ENCODE data around the gene LIPE.

LIPE gene

GRCh38 chr19:42411581-42412178 is 15.5 kb downstream of the LIPE start:
- no peak for DNase-seq

GRCh38 chr19:42410371-42410770 is 16.8 kb downstream of the LIPE start:
- DNase-seq = no peak

GRCh38 chr19:42409477-42409876 is 17.7 kb downstream of the LIPE start:
- no peak for DNase-seq

GRCh38 chr19:42407816-42408175 is 19.4 kb downstream of the LIPE start:
- no peak for DNase-seq

GRCh38 chr19:42407085-42407815 is 19.9 kb downstream of the LIPE start:
- no peak for DNase-seq

GRCh38 chr19:42406111-42406510 is 21.1 kb downstream of the LIPE start:
- no peak for DNase-seq

- DNase-seq = no peak
Measured at GRCh38 chr19:42403586-42403985, 23.6 kb downstream of the LIPE start.

GRCh38 chr19:42402376-42403116 is 24.6 kb downstream of the LIPE start:
- DNase-seq = no peak

GRCh38 chr19:42401365-42402303 is 25.6 kb downstream of the LIPE start:
- peak; percentile 45 to 59 for DNase-seq

- DNase-seq = no peak
Measured at GRCh38 chr19:42400404-42400803, 26.8 kb downstream of the LIPE start.

GRCh38 chr19:42397263-42398166 is 29.7 kb downstream of the LIPE start:
- no peak for DNase-seq

GRCh38 chr19:42396381-42397262 is 30.6 kb downstream of the LIPE start:
- DNase-seq = peak; percentile 94 to 97

- DNase-seq = no peak
Measured at GRCh38 chr19:42394751-42395150, 32.4 kb downstream of the LIPE start.

GRCh38 chr19:42392165-42392564 is 35.0 kb downstream of the LIPE start:
- no peak for DNase-seq

- no peak for DNase-seq
Measured at GRCh38 chr19:42389899-42390298, 37.3 kb downstream of the LIPE start, which contains the start of gene CNFN. CNFN (minus strand) TSS chr19:42390297; CDS start chr19:42389037, 1,260 bp downstream.

GRCh38 chr19:42388851-42389489 is 38.2 kb downstream of the LIPE start:
- DNase-seq = no peak

GRCh38 chr19:42386974-42387707 is 40.0 kb downstream of the LIPE start:
- peak; percentile 24 to 40 for DNase-seq

GRCh38 chr19:42380155-42380554 is 47.0 kb downstream of the LIPE start:
- no peak for DNase-seq
